Hematopoietic multipotent progenitor cell (in vitro differentiated cells): ENCODE measurements around the gene ANKRD10. TPM values are rescaled to one million over a fixed set of nuclear protein-coding genes. Genes with fewer than 3 reads are reported as not detected.

Experiments
- DNase-seq, 3 donors: peaks; one replicate each; pipeline ENCODE4 v3.0.0-alpha.2; 2011 to 2015; ENCODE audit warnings: low read depth in 2 of 3, low spot score in 2 of 3
- small RNA-seq: library from RNA; depleted of rRNA; stranded (forward); fragments of <200 nt; gene quantifications from one replicate; pipeline ENCODE3, GENCODE V24; 2012
- total RNA-seq: library from RNA; depleted of rRNA; stranded (reverse); fragments of >200 nt; gene quantifications from one replicate; pipeline ENCODE4 v1.2.3, GENCODE V29; 2012

Gene ANKRD10
- total RNA-seq, 1 donor = 163 TPM

- no peak for DNase-seq
These were observed 78.9 kb downstream of the ANKRD10 start for GRCh38 chr13:110835721-110836604.

GRCh38 chr13:110834572-110834971 lies 80.3 kb downstream of the ANKRD10 start:
- no peak for DNase-seq

DNA sequence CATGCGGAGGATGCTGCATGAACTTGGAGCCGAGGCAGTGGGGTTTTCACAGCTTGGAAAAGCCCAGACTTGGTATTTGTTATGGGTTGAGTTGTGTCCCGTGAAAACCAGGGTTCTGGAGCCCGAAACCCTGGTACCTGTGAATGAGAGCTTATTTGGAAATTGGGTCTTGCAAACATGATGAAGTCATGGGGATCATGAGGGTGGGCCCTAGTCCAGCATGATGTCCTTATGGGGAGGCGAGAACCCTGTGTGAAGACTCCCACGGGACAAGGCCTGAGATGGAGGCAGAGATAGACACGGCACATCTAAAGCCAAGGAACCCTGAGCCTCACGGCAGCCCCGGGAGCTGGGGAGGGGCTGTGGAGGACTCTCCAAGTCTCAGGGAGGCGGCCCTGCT lies 82.3 kb downstream of the ANKRD10 start:
- no peak for DNase-seq

- no peak for DNase-seq
These were observed 82.7 kb downstream of the ANKRD10 start for GRCh38 chr13:110832205-110832479.

GRCh38 chr13:110831437-110832204 lies 83.2 kb downstream of the ANKRD10 start:
- no peak for DNase-seq

DNA sequence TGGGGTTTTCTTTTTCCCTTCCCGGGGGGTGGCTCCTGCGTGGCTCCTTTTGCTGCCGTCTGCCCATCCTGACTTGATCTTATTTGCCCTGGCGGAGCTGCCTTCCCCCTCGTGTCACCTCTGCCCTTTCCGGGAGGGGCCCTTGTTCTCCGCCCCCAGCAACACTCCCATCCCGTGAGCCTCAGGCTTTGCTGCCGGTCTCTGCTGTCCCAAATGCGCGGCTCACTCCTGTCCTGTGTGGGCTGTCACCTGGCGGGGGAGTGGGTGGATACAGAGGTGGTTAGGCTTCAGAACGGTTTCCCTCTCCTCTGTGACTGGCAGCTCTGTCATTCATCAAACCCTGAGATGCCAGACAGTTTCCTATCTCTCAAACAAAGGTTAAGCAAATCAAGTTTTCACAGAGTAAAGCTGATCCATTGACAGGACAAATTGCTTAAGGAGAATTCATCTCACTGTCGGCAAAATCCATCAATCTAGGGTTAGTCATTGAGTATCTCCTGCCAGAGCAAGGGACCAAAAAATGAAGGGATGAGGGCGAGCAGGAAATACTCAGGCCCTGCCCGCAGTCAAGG lies 84.0 kb downstream of the ANKRD10 start:
- DNase-seq = no peak

DNA sequence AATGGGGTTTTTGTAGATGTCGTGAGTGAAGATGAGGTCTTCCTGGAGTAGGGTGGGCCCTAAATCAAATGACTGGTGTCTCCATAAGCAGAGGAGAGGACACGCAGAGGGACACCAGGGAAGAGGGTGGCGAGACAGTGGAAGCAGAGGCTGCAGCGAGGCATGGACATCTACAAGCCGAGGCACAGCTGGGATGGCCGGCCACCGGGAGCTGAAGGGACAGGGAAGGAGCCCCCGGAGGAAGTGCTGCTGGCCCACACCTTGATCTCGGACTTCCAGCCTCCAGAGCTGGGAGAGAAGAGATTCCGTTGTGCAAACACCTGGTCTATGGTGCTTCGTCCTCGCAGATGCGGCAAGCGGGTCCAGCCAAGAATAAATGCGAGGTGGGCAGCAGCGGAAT lies 84.5 kb downstream of the ANKRD10 start:
- no peak for DNase-seq

DNA sequence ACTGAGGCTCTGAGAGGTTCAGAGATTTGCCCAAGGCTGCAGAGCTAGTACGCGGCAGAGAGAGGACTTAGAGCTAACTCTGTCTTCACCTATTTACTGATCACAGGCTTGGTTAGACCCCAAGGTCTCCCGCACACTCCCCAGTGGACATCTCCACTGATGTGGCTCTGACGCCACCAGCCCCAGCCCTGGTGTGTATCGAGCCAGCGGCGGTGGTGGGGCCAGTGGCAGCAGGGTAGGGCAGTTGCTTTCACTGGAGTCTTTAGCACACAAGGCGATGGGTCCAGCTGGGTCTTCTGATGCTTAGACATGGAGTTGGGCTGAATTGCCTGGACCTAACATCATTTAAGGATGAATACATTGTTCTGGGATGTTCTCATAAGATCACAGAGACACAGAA lies 85.4 kb downstream of the ANKRD10 start:
- DNase-seq = no peak

- DNase-seq = no peak
These were observed 86.2 kb downstream of the ANKRD10 start for GRCh38 chr13:110828705-110829104.

Small RNA genes lying within 50 kb of the gene (small RNA-seq; reads per million reads assigned to genes)
- not detected for gene AL442128.1

Other genes with a start within 250 kb of the ANKRD10 start
- gene CARS2, start 209.0 kb downstream of the ANKRD10 start, total RNA-seq = 60.1 TPM
- 23.7 TPM for gene ING1, start 201.4 kb downstream of the ANKRD10 start, total RNA-seq
- 34.2 TPM for gene ARHGEF7, start 200.2 kb upstream of the ANKRD10 start, total RNA-seq